SH-SY5Y (cell line): ENCODE data around the gene CACNA2D2.

Experiments
- GATA2 ChIP-seq: IDR thresholded peaks from 2 replicates; pipeline ENCODE4 v1.6.1; 2011; ENCODE audit warnings: mild to moderate bottlenecking, low read depth, low read length
- GATA3 ChIP-seq: IDR thresholded peaks from 2 replicates; pipeline ENCODE4 v1.6.1; 2011; ENCODE audit warnings: low read depth, mild to moderate bottlenecking, low read length, moderate library complexity

The CACNA2D2 gene

GRCh38 chr3:50347187-50347813 lies 156.1 kb downstream of the CACNA2D2 start:
- TF ChIP-seq GATA2 (no peak), GATA3 (no peak)

GRCh38 chr3:50345586-50346234 lies 157.7 kb downstream of the CACNA2D2 start, which contains the start of gene ZMYND10:
Gene ZMYND10 (minus strand): TSS chr3:50345732. CDS start chr3:50345579, 153 bp downstream.
- TF ChIP-seq GATA2 (no peak), GATA3 (no peak)

GRCh38 chr3:50345008-50345407 lies 158.4 kb downstream of the CACNA2D2 start:
- TF ChIP-seq GATA3 (no peak), GATA2 (no peak)

- TF ChIP-seq GATA3, result no peak
Observed at GRCh38 chr3:50342813-50343633, 160.4 kb downstream of the CACNA2D2 start.

- no peak for TF ChIP-seq GATA3
- TF ChIP-seq GATA2, result no peak
Observed at GRCh38 chr3:50341996-50342650, 161.3 kb downstream of the CACNA2D2 start.

GRCh38 chr3:50341537-50341936 lies 161.9 kb downstream of the CACNA2D2 start:
- no peak for TF ChIP-seq GATA3
- TF ChIP-seq GATA2, result no peak

- TF ChIP-seq GATA3, result no peak
- no peak for TF ChIP-seq GATA2
Observed at GRCh38 chr3:50340448-50341329, 162.7 kb downstream of the CACNA2D2 start, which contains the start of gene RASSF1. Gene RASSF1 (minus strand): TSS chr3:50340836. CDS start chr3:50340805, 31 bp downstream.

- no peak for TF ChIP-seq GATA2
- TF ChIP-seq GATA3, result no peak
Observed at GRCh38 chr3:50340147-50340447, 163.3 kb downstream of the CACNA2D2 start.

- no peak for TF ChIP-seq GATA3
- no peak for TF ChIP-seq GATA2
Observed at GRCh38 chr3:50339485-50340146, 163.8 kb downstream of the CACNA2D2 start.

- TF ChIP-seq GATA3 (no peak), GATA2 (no peak)
Observed at GRCh38 chr3:50338965-50339364, 164.5 kb downstream of the CACNA2D2 start.

- peak; percentile 25; the same call in 1 of the 2 replicates for TF ChIP-seq GATA2
- TF ChIP-seq GATA3, result no peak
Observed at GRCh38 chr3:50337175-50337861, 166.1 kb downstream of the CACNA2D2 start.

GRCh38 chr3:50336452-50337174 lies 166.8 kb downstream of the CACNA2D2 start:
- TF ChIP-seq GATA3 (no peak), GATA2 (peak; percentile 60)
